ENCODE results near the gene SCTR. TPM values are rescaled to one million over a fixed set of nuclear protein-coding genes. Genes with fewer than 3 reads are reported as not detected.

SCTR gene
- total RNA-seq, 8 experiments from 2014 or later, result 0.05 to 0.84 (median 0.35) TPM; not detected in 4

DNA sequence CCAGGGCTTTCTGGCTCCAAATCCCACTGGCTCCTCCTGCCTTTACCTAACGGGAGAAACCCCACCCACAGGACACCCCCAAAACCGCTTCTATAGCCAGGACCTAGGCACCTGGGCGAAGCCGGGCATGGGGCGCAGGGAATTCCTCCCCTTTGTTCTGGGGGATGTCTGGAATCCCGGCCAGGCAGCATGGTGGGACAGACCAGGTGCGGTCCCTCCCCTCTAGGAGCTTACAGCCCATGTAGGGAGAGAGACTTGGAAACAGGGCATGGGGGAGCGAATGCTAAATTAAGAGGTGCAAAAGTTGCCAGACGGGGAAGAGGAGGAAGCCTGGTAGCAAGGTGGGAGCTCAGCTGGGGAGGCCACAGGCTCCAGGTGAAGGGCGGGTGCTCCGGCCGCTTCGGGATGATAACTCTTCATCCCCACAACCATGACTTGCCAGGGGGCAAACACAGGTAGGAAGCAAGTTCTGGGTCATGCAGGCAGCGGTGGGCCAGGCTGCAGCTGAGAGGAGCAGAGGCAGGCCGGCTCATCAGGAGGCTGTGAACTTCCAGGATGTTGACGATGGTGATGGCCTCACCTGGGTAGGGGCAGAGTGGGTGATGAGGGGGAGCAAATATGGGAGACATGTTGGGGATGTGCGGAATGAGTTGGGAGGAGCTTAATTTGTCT is 91.3 kb downstream of the SCTR start:
- ATAC-seq (replicated peaks in 6 of 8), result no peak
- 97 to 100% (median 100%) methylated on average over 1 to 11 of the region's 17 CpGs; no CpG with 5 or more reads in 3 of the 10 experiments for WGBS, 10 experiments
- peaks cover 0 to 11% of the 10 kb centered on the region in 2 donors for H3K4me1 ChIP-seq (replicated peaks in 1 of 2)
- H3K27ac ChIP-seq, result no peak overlapping the region
- in situ Hi-C loops (cut with MboI; ENCODE audit: low pct_unique_long_range_greater_than_20kb in 2 of 9, low sequenced_read_pairs in 9 of 9, unreplicated experiment in 9 of 9), result no loop called here
- no peak overlapping the region for H3K4me3 ChIP-seq

DNA sequence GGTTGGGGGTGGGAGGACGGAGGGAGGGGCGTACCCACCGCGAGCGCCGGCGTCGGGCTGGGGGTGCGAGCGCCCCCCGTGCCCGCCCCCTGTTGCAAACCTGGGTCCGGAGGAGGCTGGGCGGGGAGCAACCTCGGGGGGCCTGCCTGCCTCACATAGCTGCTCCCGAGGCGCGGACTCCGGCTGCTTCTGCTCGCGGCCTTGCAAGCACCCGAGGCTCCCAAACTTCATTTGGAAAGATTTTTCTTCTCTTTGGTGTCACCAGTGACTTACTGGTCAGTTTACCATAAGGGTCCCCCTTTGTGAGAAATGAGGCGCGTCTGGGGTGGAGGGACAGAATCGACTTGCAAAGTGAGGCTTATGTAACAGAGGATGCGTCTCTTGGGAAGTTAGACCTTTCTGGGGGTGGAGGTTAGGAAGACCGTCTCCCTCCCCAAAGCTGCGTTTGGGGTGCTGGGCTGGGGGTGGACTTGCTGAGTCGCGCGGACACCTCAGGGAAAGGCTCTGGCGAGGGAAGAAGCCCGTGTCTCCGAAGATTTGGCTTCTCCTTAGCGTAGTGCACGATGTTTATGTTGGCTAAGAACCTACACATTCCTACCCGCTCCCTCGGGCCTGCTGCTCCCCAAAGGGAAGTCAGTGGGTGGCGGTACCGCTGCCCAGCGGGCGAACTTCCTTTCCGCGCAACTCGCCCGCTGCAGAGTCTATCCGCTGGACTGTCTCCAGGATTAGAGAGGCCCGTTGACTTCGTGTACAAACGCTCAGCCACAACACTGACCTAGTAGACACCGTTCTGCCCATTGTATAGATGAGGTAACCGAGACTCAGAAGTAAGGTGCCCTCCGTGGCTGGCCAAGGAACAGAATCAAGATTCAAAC is 92.1 kb downstream of the SCTR start:
- peak overlapping the region; percentile 24 to 35 (median 28) for H3K4me3 ChIP-seq
- 16 to 67% (median 49%) methylated on average over 2 to 11 of the region's 53 CpGs; no CpG with 5 or more reads in 6 of the 10 experiments for WGBS, 10 experiments
- in situ Hi-C loops (cut with MboI; ENCODE audit: low pct_unique_long_range_greater_than_20kb in 2 of 9, low sequenced_read_pairs in 9 of 9, unreplicated experiment in 9 of 9), result no loop called here
- peaks cover 0 to 11% of the 10 kb centered on the region in 2 donors for H3K4me1 ChIP-seq (replicated peaks in 1 of 2)
- no peak overlapping the region for H3K27ac ChIP-seq
- peak in 6 of 8 experiments; percentile 3 to 35 (median 19) for ATAC-seq (replicated peaks in 6 of 8)

DNA sequence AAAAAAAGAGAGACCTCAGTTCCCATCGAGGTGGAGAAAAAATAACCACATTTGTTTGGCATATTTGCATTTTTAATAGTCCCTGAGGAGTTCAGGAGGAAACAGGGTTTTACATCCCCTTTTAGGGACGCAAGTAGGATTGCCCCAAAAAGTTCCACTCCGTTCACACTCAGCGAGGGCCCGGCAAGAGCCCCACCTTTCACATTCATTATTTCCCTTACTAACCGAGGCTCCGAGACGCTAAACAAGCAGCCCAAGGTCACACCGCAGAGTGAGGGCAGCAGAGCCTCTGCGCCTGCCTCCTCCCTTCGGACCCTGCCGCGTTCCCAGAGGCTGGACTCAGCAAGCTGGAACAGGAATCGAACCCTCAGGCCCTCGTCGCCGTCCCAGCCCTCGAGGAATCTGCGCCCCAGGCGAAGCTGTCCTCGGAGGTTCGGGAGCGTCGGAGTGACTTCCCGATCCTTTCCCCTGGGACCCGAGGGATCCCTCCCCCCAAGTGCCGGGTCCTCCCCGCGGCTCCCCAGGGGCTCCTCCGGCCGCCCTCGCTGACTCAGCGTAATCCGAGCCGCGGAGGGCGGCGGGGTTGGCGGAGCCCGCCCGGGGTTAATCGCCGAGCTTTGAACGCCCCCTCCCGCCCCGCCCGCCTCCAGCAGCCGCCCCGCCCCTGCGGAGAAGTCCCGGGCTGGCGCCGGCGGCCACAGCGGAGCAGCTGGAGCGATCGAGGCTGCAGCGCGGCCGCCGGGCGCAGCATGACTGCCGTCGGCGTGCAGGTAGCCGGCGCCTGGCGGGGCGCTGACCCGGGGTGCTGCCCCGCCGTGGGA is 92.9 kb downstream of the SCTR start, which contains the start of gene TMEM37:
TSS of gene TMEM37 (plus strand) at position 700 of the 821 bp plus-strand sequence. CDS start at position 750, 50 bp downstream.
- Histone ChIP-seq H3K4me3 (peak within 1 kb of the TSS; percentile 24 to 35 (median 28)), H3K4me1 (replicated peaks in 1 of 2) (peaks cover 0 to 11% of the 10 kb centered on the region in 2 donors), H3K27ac (peak within 1 kb of the TSS in 1 of 2 donors; percentile 2)
- in situ Hi-C loops (cut with MboI; ENCODE audit: low pct_unique_long_range_greater_than_20kb in 2 of 9, low sequenced_read_pairs in 9 of 9, unreplicated experiment in 9 of 9), result no loop called here
- 0 to 31% (median 5%) methylated on average over 1 to 11 of the region's 72 CpGs; no CpG with 5 or more reads in 4 of the 10 experiments for WGBS, 10 experiments
- peak; percentile 86 to 96 (median 91) for ATAC-seq (replicated peaks in 6 of 8)

- in situ Hi-C loops (cut with MboI; ENCODE audit: low pct_unique_long_range_greater_than_20kb in 2 of 9, low sequenced_read_pairs in 9 of 9, unreplicated experiment in 9 of 9), result no loop called here
- Histone ChIP-seq H3K4me1 (replicated peaks in 1 of 2) (peaks cover 0 to 11% of the 10 kb centered on the region in 2 donors), H3K27ac (no peak overlapping the region), H3K4me3 (no peak overlapping the region)
- no peak for ATAC-seq (replicated peaks in 6 of 8)
- 40 to 100% (median 80%) methylated on average over 1 to 2 of the region's 5 CpGs; no CpG with 5 or more reads in 3 of the 10 experiments for WGBS, 10 experiments
These were observed 94.2 kb downstream of the SCTR start for GRCh38 chr2:119430023-119430498.

- no peak overlapping the region for H3K4me3 ChIP-seq
- WGBS, 10 experiments, result 63 to 100% (median 86%) methylated on average over 1 to 9 of the region's 10 CpGs; no CpG with 5 or more reads in 2 of the 10 experiments
- H3K27ac ChIP-seq, result no peak overlapping the region
- H3K4me1 ChIP-seq (replicated peaks in 1 of 2), result peaks cover 0 to 11% of the 10 kb centered on the region in 2 donors
- in situ Hi-C loops (cut with MboI; ENCODE audit: low pct_unique_long_range_greater_than_20kb in 2 of 9, low sequenced_read_pairs in 9 of 9, unreplicated experiment in 9 of 9), result no loop called here
- ATAC-seq (replicated peaks in 6 of 8), result no peak
These were observed 94.9 kb downstream of the SCTR start for GRCh38 chr2:119429225-119429981.

DNA sequence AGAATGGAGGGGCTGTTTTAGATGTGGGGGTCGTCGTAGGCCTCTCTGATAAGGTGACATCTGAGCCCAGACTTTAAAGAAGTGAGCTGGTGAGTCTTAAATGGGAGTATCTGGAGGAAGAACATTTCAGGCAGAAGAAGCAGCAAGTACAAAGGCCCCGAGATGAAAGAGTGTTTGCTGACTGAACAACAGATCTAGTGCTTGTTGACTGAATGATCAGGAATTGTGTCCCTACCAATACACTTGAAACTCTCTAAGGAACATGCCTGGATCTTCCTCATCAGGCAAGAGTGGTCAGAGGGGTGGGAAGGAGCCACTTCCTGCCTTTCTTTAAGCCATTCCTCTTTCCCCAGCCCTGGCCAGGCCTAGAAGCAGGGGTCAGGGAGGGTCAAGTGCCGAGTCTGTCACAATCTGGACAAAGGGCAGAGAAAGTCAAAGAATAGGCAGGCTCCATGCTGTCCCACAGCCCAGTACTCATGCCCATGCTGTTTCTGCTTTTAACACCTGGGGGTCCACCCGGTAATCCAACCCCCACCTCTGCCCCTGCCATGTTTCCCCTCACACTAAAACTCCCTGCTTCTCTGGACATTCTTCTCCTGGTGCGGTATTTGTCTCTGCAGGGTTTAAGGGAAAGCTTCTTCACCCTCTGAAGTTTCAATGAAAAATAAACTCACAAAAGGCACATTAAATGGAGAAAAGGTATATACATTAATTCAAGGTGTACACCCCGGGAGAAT is 95.6 kb downstream of the SCTR start:
- H3K4me3 ChIP-seq, result no peak overlapping the region
- in situ Hi-C loops (cut with MboI; ENCODE audit: low pct_unique_long_range_greater_than_20kb in 2 of 9, low sequenced_read_pairs in 9 of 9, unreplicated experiment in 9 of 9), result no loop called here
- H3K27ac ChIP-seq, result no peak overlapping the region
- WGBS, 10 experiments, result 33 to 100% (median 80%) methylated on average over 1 to 4 of the region's 7 CpGs; no CpG with 5 or more reads in 2 of the 10 experiments
- no peak for ATAC-seq (replicated peaks in 6 of 8)
- peaks cover 5 to 14% of the 10 kb centered on the region in 2 donors for H3K4me1 ChIP-seq (replicated peaks in 1 of 2)

DNA sequence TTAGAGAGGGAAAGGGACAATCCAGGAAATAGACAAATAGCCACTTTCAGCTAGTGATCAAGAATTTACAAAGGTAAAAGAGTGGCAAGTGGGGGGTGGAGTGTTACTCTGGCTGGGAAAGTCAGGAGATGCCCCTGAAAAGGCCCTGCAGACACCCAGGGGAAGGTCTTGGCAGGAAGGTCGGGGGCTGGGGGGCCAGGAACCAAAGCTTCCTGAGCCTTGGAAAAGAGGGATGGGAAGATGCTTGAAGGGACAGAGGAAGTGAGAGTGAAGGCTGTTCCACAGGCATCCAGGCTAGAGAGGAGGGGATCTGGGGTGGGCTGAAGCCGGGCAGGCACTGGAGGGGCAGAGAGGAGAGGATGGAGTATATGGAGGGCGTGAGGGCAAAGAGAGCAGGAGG is 96.5 kb downstream of the SCTR start:
- ATAC-seq (replicated peaks in 6 of 8), result no peak
- no peak overlapping the region for H3K27ac ChIP-seq
- WGBS, 10 experiments, result 20 to 70% (median 33%) methylated on average over 1 to 2 of the region's 3 CpGs; no CpG with 5 or more reads in 5 of the 10 experiments
- H3K4me1 ChIP-seq (replicated peaks in 1 of 2), result peaks cover 14 to 23% of the 10 kb centered on the region in 2 donors
- in situ Hi-C loops (cut with MboI; ENCODE audit: low pct_unique_long_range_greater_than_20kb in 2 of 9, low sequenced_read_pairs in 9 of 9, unreplicated experiment in 9 of 9), result no loop called here
- H3K4me3 ChIP-seq, result no peak overlapping the region

- no peak overlapping the region for H3K27ac ChIP-seq
- WGBS, 10 experiments, result 27 to 82% (median 45%) methylated on average over 2 to 6 of the region's 12 CpGs; no CpG with 5 or more reads in 5 of the 10 experiments
- H3K4me1 ChIP-seq (replicated peaks in 1 of 2), result peaks cover 21 to 26% of the 10 kb centered on the region in 2 donors
- no peak overlapping the region for H3K4me3 ChIP-seq
- in situ Hi-C loops (cut with MboI; ENCODE audit: low pct_unique_long_range_greater_than_20kb in 2 of 9, low sequenced_read_pairs in 9 of 9, unreplicated experiment in 9 of 9), result no loop called here
- ATAC-seq (replicated peaks in 6 of 8), result peak in 1 of 8 experiments; percentile 11
These were observed 97.4 kb downstream of the SCTR start for GRCh38 chr2:119426801-119427395.

DNA sequence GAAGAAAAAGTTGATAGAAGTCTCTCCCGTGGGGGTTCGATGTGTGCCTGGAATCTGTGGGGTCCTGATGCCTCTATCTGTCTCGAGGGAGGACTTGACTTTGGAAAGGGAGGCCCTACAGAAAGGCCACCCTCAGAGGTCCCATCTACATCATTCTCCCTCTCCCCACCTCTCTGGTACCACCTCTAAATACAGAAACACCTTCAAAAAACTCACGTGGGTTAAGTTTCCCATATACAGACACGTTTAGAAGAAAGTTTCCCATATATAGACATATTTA is 97.9 kb downstream of the SCTR start:
- Histone ChIP-seq H3K4me3 (no peak overlapping the region), H3K27ac (no peak overlapping the region), H3K4me1 (replicated peaks in 1 of 2) (peaks cover 21 to 26% of the 10 kb centered on the region in 2 donors)
- no peak for ATAC-seq (replicated peaks in 6 of 8)
- WGBS, 10 experiments, result 15 to 90% (median 50%) methylated on average over 1 to 4 of the region's 5 CpGs; no CpG with 5 or more reads in 5 of the 10 experiments
- in situ Hi-C loops (cut with MboI; ENCODE audit: low pct_unique_long_range_greater_than_20kb in 2 of 9, low sequenced_read_pairs in 9 of 9, unreplicated experiment in 9 of 9), result no loop called here

GRCh38 chr2:119425620-119426395 is 98.5 kb downstream of the SCTR start:
- in situ Hi-C loops (cut with MboI; ENCODE audit: low pct_unique_long_range_greater_than_20kb in 2 of 9, low sequenced_read_pairs in 9 of 9, unreplicated experiment in 9 of 9), result no loop called here
- Histone ChIP-seq H3K4me3 (no peak overlapping the region), H3K27ac (no peak overlapping the region), H3K4me1 (replicated peaks in 1 of 2) (peaks cover 21 to 22% of the 10 kb centered on the region in 2 donors)
- ATAC-seq (replicated peaks in 6 of 8), result peak in 3 of 8 experiments; percentile 17 to 49 (median 35)
- WGBS, 10 experiments, result 67 to 100% (median 97%) methylated on average over 1 to 6 of the region's 7 CpGs; no CpG with 5 or more reads in 3 of the 10 experiments

DNA sequence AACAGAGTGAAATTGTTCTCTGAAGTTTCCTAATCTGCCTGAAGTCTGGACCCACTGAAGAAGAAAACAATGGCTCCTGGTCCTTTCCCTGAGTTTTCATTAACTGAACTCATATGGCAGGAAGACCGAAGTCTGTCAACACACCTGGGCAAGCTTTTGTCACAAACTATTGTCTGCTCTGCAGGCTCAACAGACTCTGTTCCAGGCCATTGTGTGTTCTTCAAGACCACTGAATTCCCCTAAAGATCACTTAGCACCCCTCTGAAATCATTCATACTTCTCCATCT is 99.2 kb downstream of the SCTR start:
- no peak overlapping the region for H3K4me3 ChIP-seq
- H3K4me1 ChIP-seq (replicated peaks in 1 of 2), result peaks cover 18 to 21% of the 10 kb centered on the region in 2 donors
- in situ Hi-C loops (cut with MboI; ENCODE audit: low pct_unique_long_range_greater_than_20kb in 2 of 9, low sequenced_read_pairs in 9 of 9, unreplicated experiment in 9 of 9), result no loop called here
- no peak for ATAC-seq (replicated peaks in 6 of 8)
- 80 to 100% (median 100%) methylated on average over 1 of the region's 1 CpG; no CpG with 5 or more reads in 6 of the 10 experiments for WGBS, 10 experiments
- H3K27ac ChIP-seq, result no peak overlapping the region
